ENCODE data around the gene ZBTB7C. TPM values are rescaled to one million over a fixed set of nuclear protein-coding genes. Genes with fewer than 3 reads are reported as not detected.

Gene ZBTB7C
- total RNA-seq, 1 experiment from 2014 or later, result 0.33 TPM

GRCh38 chr18:48119204-48119603 lies 290.0 kb downstream of the ZBTB7C start:
- Mint-ChIP-seq H3K27me3 (ENCODE audit: low read depth) (peaks cover 2% of the 10 kb centered on the region), H3K4me1 (peaks cover 7 to 11% of the 10 kb centered on the region in 2 experiments), H3K4me3 (no peak overlapping the region), H3K9me3 (no peaks in the 10 kb centered on the region), H3K27ac (no peak overlapping the region), H3K36me3 (ENCODE audit: insufficient read depth in 1 of 3, low read depth in 3 of 3) (no peaks in the 10 kb centered on the region)
- no peak overlapping the region for H2AFZ ChIP-seq (ENCODE audit: low read length)
- H2BK5ac ChIP-seq (ENCODE audit: insufficient read length, low read length), result no peak overlapping the region
- no peak overlapping the region for H4K91ac ChIP-seq (ENCODE audit: insufficient read length, low read depth, low read length)
- H2AK5ac ChIP-seq (ENCODE audit: insufficient read length, low read length), result no peak overlapping the region
- H3T11ph ChIP-seq (ENCODE audit: low read length), result no peak overlapping the region
- no peaks in the 10 kb centered on the region for H3K79me2 ChIP-seq (ENCODE audit: insufficient read depth, low read length)
- no peak overlapping the region for H4K5ac ChIP-seq (ENCODE audit: insufficient read length, low read depth, low read length)
- no peak overlapping the region for H3K4me2 ChIP-seq (ENCODE audit: insufficient read depth, insufficient read length, low read length)
- no CpG with 5 or more reads among the region's 5 CpGs for WGBS (ENCODE audit: extremely low coverage, insufficient read length, low lambda C conversion rate)
- H3K79me1 ChIP-seq (ENCODE audit: insufficient read depth, low read depth, low read length, poor library complexity, severe bottlenecking), result no peaks in the 10 kb centered on the region
- H3K27ac ChIP-seq (ENCODE audit: insufficient read length, low read depth, low read length), result no peak overlapping the region
- DNase-seq, result no peak
- H3K4me1 ChIP-seq (ENCODE audit: insufficient read depth, low read length), result no peaks in the 10 kb centered on the region
- TF ChIP-seq CTCF (conservative IDR thresholded peaks at IDR 0.05), result no peak
- H2BK20ac ChIP-seq (ENCODE audit: low read depth, low read length, poor library complexity, severe bottlenecking), result no peak overlapping the region
- no peak overlapping the region for H2BK120ac ChIP-seq (ENCODE audit: low read depth, low read length, poor library complexity, severe bottlenecking)
- no peaks in the 10 kb centered on the region for H3K23me2 ChIP-seq (ENCODE audit: insufficient read length, low read depth, low read length, poor library complexity, severe bottlenecking)
- H3K9ac ChIP-seq (ENCODE audit: extremely low read depth, insufficient read length, low read length), result no peak overlapping the region
- no peak overlapping the region for H2BK15ac ChIP-seq (ENCODE audit: low read depth, low read length)
- H3K56ac ChIP-seq (ENCODE audit: insufficient read length, low read depth, low read length), result no peak overlapping the region
- no peaks in the 10 kb centered on the region for H3K9me3 ChIP-seq (ENCODE audit: control insufficient read depth, low read depth, low read length)
- H3K23ac ChIP-seq (ENCODE audit: insufficient read length, low read depth, low read length), result no peak overlapping the region
- H2BK12ac ChIP-seq (ENCODE audit: insufficient read length, low read depth, low read length), result no peak overlapping the region
- no peaks in the 10 kb centered on the region for H3K27me3 ChIP-seq (ENCODE audit: insufficient read depth, low read length)
- H3K14ac ChIP-seq (ENCODE audit: insufficient read depth, low read length), result no peak overlapping the region
- H3K18ac ChIP-seq (ENCODE audit: insufficient read length, low read depth, low read length), result no peak overlapping the region
- H4K20me1 ChIP-seq (ENCODE audit: control insufficient read depth, insufficient read depth, insufficient read length), result no peaks in the 10 kb centered on the region
- H4K8ac ChIP-seq (replicated peaks; ENCODE audit: insufficient read length, low read depth, low read length), result no peak overlapping the region
- no peak overlapping the region for H3K4ac ChIP-seq (ENCODE audit: low read depth, low read length)

Measured in H9 (cell line).